Smooth muscle cell of the pulmonary artery (primary cell): ENCODE results near the gene SPATS2. TPM values are rescaled to one million over a fixed set of nuclear protein-coding genes. Genes with fewer than 3 reads are reported as not detected.

Source experiments
- total RNA-seq: library from RNA; depleted of rRNA; stranded (reverse); fragments of >200 nt; gene quantifications from 2 replicates; pipeline ENCODE4 v1.2.3, GENCODE V29; 2014

The SPATS2 gene
- 22.9 and 29.9 TPM in 2 replicates for total RNA-seq

GRCh38 chr12:49367381-49368239, at the start of gene SPATS2:
TSS of gene SPATS2 (plus strand) at chr12:49367462. CDS start at chr12:49461013, 93,551 bp downstream.

DNA sequence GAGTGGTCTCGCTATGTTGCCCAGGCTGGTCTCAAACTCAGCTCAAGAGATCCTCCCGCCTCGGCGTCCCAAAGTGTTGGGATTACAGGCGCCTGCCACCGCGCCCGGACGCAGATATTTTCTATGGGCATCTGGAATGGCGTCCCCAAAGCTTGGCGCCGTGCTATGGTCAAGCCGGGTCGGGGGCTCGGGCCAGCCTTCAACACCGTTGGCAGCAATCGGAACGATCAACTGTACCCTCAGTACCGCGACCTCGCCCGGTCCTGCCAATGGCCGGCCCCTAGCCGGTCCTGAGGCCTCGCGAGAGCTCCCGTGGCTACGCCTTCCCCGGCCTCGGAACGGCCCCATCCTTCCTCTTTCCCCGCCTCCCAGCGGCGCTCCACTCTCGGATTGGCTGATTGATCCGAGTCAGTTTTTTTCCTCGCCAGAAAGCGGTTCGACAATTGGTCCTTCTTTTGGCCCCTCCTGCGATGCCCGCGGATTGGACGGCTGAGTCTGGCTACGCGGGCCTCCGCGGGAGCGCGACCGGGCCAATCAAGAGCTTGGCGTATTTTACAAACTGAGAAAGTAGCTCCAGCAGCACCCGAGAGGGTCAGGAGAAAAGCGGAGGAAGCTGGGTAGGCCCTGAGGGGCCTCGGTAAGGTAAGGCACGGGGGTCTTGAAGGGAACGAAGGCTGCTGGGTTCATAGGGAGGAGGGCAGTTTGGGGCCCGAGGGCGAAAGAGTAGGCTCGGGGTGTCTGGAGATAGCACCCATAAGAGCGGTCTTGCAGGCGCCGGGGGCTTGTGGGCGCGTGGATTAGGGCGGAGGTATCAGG, 44.3 kb upstream of the SPATS2 start, which contains the start of gene TROAP:
Gene TROAP (plus strand): TSS at position 548 of the 816 bp plus-strand sequence. CDS start 354 bp downstream, outside the sequence.

GRCh38 chr12:49336645-49337584, 30.3 kb upstream of the SPATS2 start, which contains the start of gene C1QL4:
TSS of gene C1QL4 (minus strand) at chr12:49337188. CDS start at chr12:49336477, 711 bp downstream.

GRCh38 chr12:49346659-49347310, 20.5 kb upstream of the SPATS2 start, which contains the start of gene DNAJC22:
TSS of gene DNAJC22 (plus strand) at chr12:49346888. CDS start at chr12:49348873, 1,985 bp downstream.

DNA sequence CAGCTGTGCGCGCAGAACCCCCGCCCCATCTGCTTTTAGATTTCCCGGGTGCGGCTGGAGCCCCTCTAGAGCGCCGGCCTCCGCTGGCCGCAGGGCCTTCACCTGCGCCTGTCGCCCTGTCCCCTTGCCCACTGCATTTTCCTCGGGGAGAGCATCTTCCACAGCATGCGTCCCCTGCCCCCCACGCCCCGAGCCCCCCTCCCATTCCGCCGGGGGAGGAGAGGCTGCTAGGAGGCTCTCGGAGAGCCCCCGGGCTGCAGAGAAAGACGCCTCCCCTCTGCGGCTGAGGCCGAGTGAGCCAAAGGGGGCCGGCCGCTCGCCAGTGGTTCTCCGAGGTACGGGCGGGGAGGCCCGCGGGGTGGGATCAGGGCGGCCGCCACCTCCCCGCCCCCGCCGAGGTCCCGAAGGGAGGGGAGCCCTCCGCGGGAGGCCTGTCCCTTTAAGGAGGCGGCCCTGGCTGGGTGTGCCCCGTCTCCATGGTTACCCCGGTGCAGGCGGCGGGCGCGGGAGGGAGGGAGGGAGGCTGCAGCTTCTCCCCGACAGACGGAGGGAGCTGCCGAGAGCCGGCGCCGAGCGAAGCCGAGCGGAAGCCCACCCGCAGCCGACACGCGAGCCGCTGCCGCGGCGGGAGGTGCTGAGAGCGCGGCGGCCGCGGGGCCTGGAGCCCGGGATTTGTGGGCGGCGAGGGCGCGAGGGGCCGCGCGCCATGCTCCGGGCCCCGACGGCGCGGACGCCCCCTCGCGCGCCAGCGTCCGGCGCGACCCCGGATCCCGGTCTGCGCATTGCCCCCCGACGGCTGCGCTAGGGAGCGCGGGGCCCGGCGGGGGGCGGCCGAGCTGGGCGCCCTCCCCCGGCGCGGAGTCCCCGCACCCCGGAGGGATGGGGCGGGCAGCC, 171.5 kb downstream of the SPATS2 start, which contains the start of gene KCNH3:
Gene KCNH3 (plus strand): TSS at position 521 of the 894 bp plus-strand sequence. CDS start 387 bp downstream, outside the sequence.

GRCh38 chr12:49567611-49568441, 200.6 kb downstream of the SPATS2 start, which contains the start of gene MCRS1:
TSS of gene MCRS1 (minus strand) at chr12:49568142. CDS start at chr12:49566731, 1,411 bp downstream.

Other genes starting within 250 kb of the SPATS2 start
- gene TUBA1B, start 236.1 kb upstream of the SPATS2 start, total RNA-seq = 945 and 1,479 TPM in 2 replicates
- gene TUBA1A, start 178.4 kb upstream of the SPATS2 start, total RNA-seq = 495 and 558 TPM in 2 replicates
- gene TUBA1C, start 102.4 kb upstream of the SPATS2 start, total RNA-seq = 303 and 344 TPM in 2 replicates
- 0.33 and 1.9 TPM in 2 replicates for gene PRPH, start 72.3 kb upstream of the SPATS2 start, total RNA-seq
- gene TROAP, start 44.2 kb upstream of the SPATS2 start, total RNA-seq = 2.4 and 3.4 TPM in 2 replicates
- gene C1QL4, start 30.3 kb upstream of the SPATS2 start, total RNA-seq = 0.07 TPM in 2 replicates
- gene DNAJC22, start 20.6 kb upstream of the SPATS2 start, total RNA-seq = 0.20 and 2.1 TPM in 2 replicates
- gene KCNH3, start 171.6 kb downstream of the SPATS2 start, total RNA-seq = 0.26 and 0.33 TPM in 2 replicates
- gene MCRS1, start 200.7 kb downstream of the SPATS2 start, total RNA-seq = 39.0 and 42.9 TPM in 2 replicates
- gene FAM186B, start 238.2 kb downstream of the SPATS2 start, total RNA-seq = 0.20 and 0.40 TPM in 2 replicates